Spleen (tissue), 7 donors: ENCODE data around the gene CEP20.

ENCODE experiments used
- POLR2A ChIP-seq, 3 donors: fragments of 450-650 bp; IDR thresholded peaks; one replicate each; pipeline ENCODE4 v1.5.1; 2017; ENCODE audit warnings: antibody characterized with exemption in 3 of 3, mild to moderate bottlenecking in 1 of 3
- TF ChIP-seq, protein P1 (sequence below), 11 experiments: fragments of 200-600 bp in 7 of 11; fragments of 450-650 bp in 4 of 11; sonication (generic) in 4 of 11; IDR thresholded peaks in 8 of 11; conservative IDR thresholded peaks in 3 of 11; 1 replicate in 7 of 11; 2 replicates in 4 of 11; pipeline versions ENCODE4 v1.4.0 to v1.8.0; 2016 to 2021; ENCODE audit warnings: antibody characterized with exemption in 11 of 11, inconsistent platforms in 4 of 11, mild to moderate bottlenecking in 1 of 11
- donor health status: DM: no; HTN: no; CAD: no; lungs with moderate emphysema.
- donor health status: DM: no; HTN: no; CAD: no.
- donor health status: DM: no; HTN: no; CAD: no.

DNA sequence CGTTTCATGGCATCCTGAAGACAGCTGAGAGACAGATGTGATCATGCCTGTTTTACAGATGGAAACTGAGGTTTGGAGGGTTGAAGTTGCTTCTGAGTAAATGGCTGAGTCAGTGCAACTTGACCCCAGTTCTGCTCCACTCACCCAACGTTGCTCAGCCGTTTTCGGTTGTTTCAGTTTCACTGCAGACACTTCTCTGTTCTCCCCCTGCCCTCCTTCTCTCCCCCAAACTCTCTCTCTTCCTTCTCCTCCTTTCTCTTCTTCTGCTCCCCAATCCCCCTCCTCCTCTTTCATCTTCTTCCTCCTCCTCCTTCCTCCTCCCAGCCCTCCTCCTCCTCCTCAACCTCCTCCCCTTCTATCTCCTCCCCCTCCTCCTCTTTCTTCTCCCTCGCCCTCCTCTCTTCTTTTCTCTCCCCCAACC lies 9.4 kb upstream of the CEP20 start:
- TF ChIP-seq, protein P1, sequence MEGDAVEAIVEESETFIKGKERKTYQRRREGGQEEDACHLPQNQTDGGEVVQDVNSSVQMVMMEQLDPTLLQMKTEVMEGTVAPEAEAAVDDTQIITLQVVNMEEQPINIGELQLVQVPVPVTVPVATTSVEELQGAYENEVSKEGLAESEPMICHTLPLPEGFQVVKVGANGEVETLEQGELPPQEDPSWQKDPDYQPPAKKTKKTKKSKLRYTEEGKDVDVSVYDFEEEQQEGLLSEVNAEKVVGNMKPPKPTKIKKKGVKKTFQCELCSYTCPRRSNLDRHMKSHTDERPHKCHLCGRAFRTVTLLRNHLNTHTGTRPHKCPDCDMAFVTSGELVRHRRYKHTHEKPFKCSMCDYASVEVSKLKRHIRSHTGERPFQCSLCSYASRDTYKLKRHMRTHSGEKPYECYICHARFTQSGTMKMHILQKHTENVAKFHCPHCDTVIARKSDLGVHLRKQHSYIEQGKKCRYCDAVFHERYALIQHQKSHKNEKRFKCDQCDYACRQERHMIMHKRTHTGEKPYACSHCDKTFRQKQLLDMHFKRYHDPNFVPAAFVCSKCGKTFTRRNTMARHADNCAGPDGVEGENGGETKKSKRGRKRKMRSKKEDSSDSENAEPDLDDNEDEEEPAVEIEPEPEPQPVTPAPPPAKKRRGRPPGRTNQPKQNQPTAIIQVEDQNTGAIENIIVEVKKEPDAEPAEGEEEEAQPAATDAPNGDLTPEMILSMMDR (IDR thresholded peaks at IDR 0.05 in 8 of 11, conservative IDR thresholded peaks at IDR 0.05 in 3 of 11): no peak
- no peak for TF ChIP-seq POLR2A (IDR thresholded peaks at IDR 0.05)
